ENCODE results near the gene ABCA8.
"Not testable (repeated sequence)": the region's sequence is repeated elsewhere in the genome, so short reads cannot be mapped to it uniquely, and the experiment has no call there.

The ABCA8 gene

GRCh38 chr17:68955181-68955841, at the start of gene ABCA8:
Gene ABCA8, minus strand, starts transcription at chr17:68955392. Its CDS starts 13,358 bp downstream, at chr17:68942034.
- no peak for DNase-seq (ENCODE audit: low read depth in 2 of 2)

- DNase-seq (ENCODE audit: low read depth in 2 of 2) = not testable (repeated sequence)
Observed at GRCh38 chr17:69004759-69005158, 49.6 kb upstream of the ABCA8 start.

- DNase-seq (ENCODE audit: low read depth in 2 of 2) = not testable (repeated sequence)
Observed at GRCh38 chr17:68999743-69000142, 44.6 kb upstream of the ABCA8 start.

GRCh38 chr17:68993112-68993511, 37.9 kb upstream of the ABCA8 start:
- DNase-seq (ENCODE audit: low read depth in 2 of 2) = no peak

- no peak for DNase-seq (ENCODE audit: low read depth in 2 of 2)
Observed at GRCh38 chr17:68987966-68988365, 32.8 kb upstream of the ABCA8 start.

- DNase-seq (ENCODE audit: low read depth in 2 of 2) = no peak
Observed at GRCh38 chr17:68981288-68981687, 26.1 kb upstream of the ABCA8 start.

GRCh38 chr17:68973098-68973846, 18.1 kb upstream of the ABCA8 start:
- DNase-seq (ENCODE audit: low read depth in 2 of 2) = no peak

GRCh38 chr17:68972119-68972704, 17.0 kb upstream of the ABCA8 start:
- DNase-seq (ENCODE audit: low read depth in 2 of 2) = no peak

- DNase-seq (ENCODE audit: low read depth in 2 of 2) = no peak
Observed at GRCh38 chr17:68969101-68969500, 13.9 kb upstream of the ABCA8 start.

GRCh38 chr17:68963958-68964357, 8.8 kb upstream of the ABCA8 start:
- DNase-seq (ENCODE audit: low read depth in 2 of 2) = no peak

- DNase-seq (ENCODE audit: low read depth in 2 of 2) = no peak
Observed at GRCh38 chr17:68961214-68961882, 6.2 kb upstream of the ABCA8 start.

- DNase-seq (ENCODE audit: low read depth in 2 of 2) = not testable (repeated sequence)
Observed at GRCh38 chr17:68959117-68959516, 3.9 kb upstream of the ABCA8 start.

- DNase-seq (ENCODE audit: low read depth in 2 of 2) = no peak
Observed at GRCh38 chr17:68957944-68958343, 2.8 kb upstream of the ABCA8 start.

GRCh38 chr17:68954146-68954896, 871 bp downstream of the ABCA8 start:
- no peak for DNase-seq (ENCODE audit: low read depth in 2 of 2)

GRCh38 chr17:68953340-68953997, 1.7 kb downstream of the ABCA8 start:
- no peak for DNase-seq (ENCODE audit: low read depth in 2 of 2)

GRCh38 chr17:68950725-68951124, 4.5 kb downstream of the ABCA8 start:
- no peak for DNase-seq (ENCODE audit: low read depth in 2 of 2)

- DNase-seq (ENCODE audit: low read depth in 2 of 2) = not testable (repeated sequence)
Observed at GRCh38 chr17:68947868-68948267, 7.3 kb downstream of the ABCA8 start.

GRCh38 chr17:68944435-68945035, 10.7 kb downstream of the ABCA8 start:
- DNase-seq (ENCODE audit: low read depth in 2 of 2) = no peak

- not testable (repeated sequence) for DNase-seq (ENCODE audit: low read depth in 2 of 2)
Observed at GRCh38 chr17:68943812-68944182, 11.4 kb downstream of the ABCA8 start.

GRCh38 chr17:68943123-68943811, 11.9 kb downstream of the ABCA8 start:
- no peak for DNase-seq (ENCODE audit: low read depth in 2 of 2)

All from stimulated activated CD8-positive, alpha-beta memory T cell treated with anti-CD3 and anti-CD28 coated beads, Interleukin-15, amount 100 ng/mL, for 48 hours (primary cell).